Measurements from ENCODE around the gene GRIK3. TPM values are rescaled to one million over a fixed set of nuclear protein-coding genes. Genes with fewer than 3 reads are reported as not detected.

GRIK3 gene
- total and polyA plus RNA-seq, 3 experiments from 2014 or later, result not detected

GRCh38 chr1:36884029-36884701 lies 150.2 kb downstream of the GRIK3 start:
- H3K27me3 ChIP-seq (ENCODE audit: insufficient read depth, low read length, poor library complexity, severe bottlenecking), result no peaks in the 10 kb centered on the region
- DNase-seq, result no peak
- H3K9me3 Mint-ChIP-seq, result peaks cover 0 to 2% (median 0%) of the 10 kb centered on the region in 5 donors
- H3K27ac Mint-ChIP-seq, result no peak overlapping the region
- no peak overlapping the region for H3K4me3 ChIP-seq (ENCODE audit: low read length)
- ChIA-PET CTCF (no interaction called here), POLR2A (no interaction called here)
- H3K27ac ChIP-seq (ENCODE audit: low read depth, low read length), result no peak overlapping the region
- no peaks in the 10 kb centered on the region for H3K4me1 Mint-ChIP-seq
- H3K4me3 Mint-ChIP-seq, result no peak overlapping the region
- H3K27me3 Mint-ChIP-seq, result peaks cover 17 to 28% of the 10 kb centered on the region in 2 donors
- no peaks in the 10 kb centered on the region for H3K36me3 ChIP-seq (ENCODE audit: insufficient read depth, low read length)
- H3K4me1 ChIP-seq (ENCODE audit: insufficient read depth, low read length), result no peaks in the 10 kb centered on the region
- no peaks in the 10 kb centered on the region for H3K9me3 ChIP-seq (ENCODE audit: low read length)
- H3K36me3 Mint-ChIP-seq, result no peaks in the 10 kb centered on the region

GRCh38 chr1:36883315-36883949 lies 150.9 kb downstream of the GRIK3 start:
- no peak overlapping the region for H3K4me3 Mint-ChIP-seq
- no peaks in the 10 kb centered on the region for H3K4me1 ChIP-seq (ENCODE audit: insufficient read depth, low read length)
- no peaks in the 10 kb centered on the region for H3K9me3 Mint-ChIP-seq
- CTCF ChIA-PET, result no interaction called here
- H3K4me3 ChIP-seq (ENCODE audit: low read length), result no peak overlapping the region
- peaks cover 18 to 26% of the 10 kb centered on the region in 2 donors for H3K27me3 Mint-ChIP-seq
- H3K9me3 ChIP-seq (ENCODE audit: low read length), result no peaks in the 10 kb centered on the region
- no peak overlapping the region for H3K27ac Mint-ChIP-seq
- no peaks in the 10 kb centered on the region for H3K4me1 Mint-ChIP-seq
- H3K36me3 ChIP-seq (ENCODE audit: insufficient read depth, low read length), result no peaks in the 10 kb centered on the region
- H3K36me3 Mint-ChIP-seq, result no peaks in the 10 kb centered on the region
- no peak for DNase-seq
- POLR2A ChIA-PET, result no interaction called here
- H3K27me3 ChIP-seq (ENCODE audit: insufficient read depth, low read length, poor library complexity, severe bottlenecking), result no peaks in the 10 kb centered on the region
- H3K27ac ChIP-seq (ENCODE audit: low read depth, low read length), result no peak overlapping the region

GRCh38 chr1:36882536-36883285 lies 151.6 kb downstream of the GRIK3 start:
- Histone ChIP-seq H3K36me3 (ENCODE audit: insufficient read depth, low read length) (no peaks in the 10 kb centered on the region), H3K4me1 (ENCODE audit: insufficient read depth, low read length) (no peaks in the 10 kb centered on the region), H3K27ac (ENCODE audit: low read depth, low read length) (no peak overlapping the region), H3K9me3 (ENCODE audit: low read length) (no peaks in the 10 kb centered on the region), H3K4me3 (ENCODE audit: low read length) (no peak overlapping the region), H3K27me3 (ENCODE audit: insufficient read depth, low read length, poor library complexity, severe bottlenecking) (no peaks in the 10 kb centered on the region)
- H3K9me3 Mint-ChIP-seq, result no peaks in the 10 kb centered on the region
- peaks cover 18 to 25% of the 10 kb centered on the region in 2 donors for H3K27me3 Mint-ChIP-seq
- no peak overlapping the region for H3K27ac Mint-ChIP-seq
- H3K4me1 Mint-ChIP-seq, result no peaks in the 10 kb centered on the region
- POLR2A ChIA-PET, result no interaction called here
- H3K4me3 Mint-ChIP-seq, result no peak overlapping the region
- CTCF ChIA-PET, result no interaction called here
- H3K36me3 Mint-ChIP-seq, result no peaks in the 10 kb centered on the region
- DNase-seq, result no peak

- Mint-ChIP-seq H3K27me3 (peaks cover 18 to 33% of the 10 kb centered on the region in 2 donors), H3K4me1 (no peaks in the 10 kb centered on the region), H3K27ac (peak overlapping the region in 1 of 8 donors; percentile 55), H3K36me3 (no peaks in the 10 kb centered on the region), H3K9me3 (no peaks in the 10 kb centered on the region), H3K4me3 (no peak overlapping the region)
- no peak for DNase-seq
- ChIA-PET POLR2A (no interaction called here), CTCF (no interaction called here)
- Histone ChIP-seq H3K36me3 (ENCODE audit: insufficient read depth, low read length) (no peaks in the 10 kb centered on the region), H3K4me1 (ENCODE audit: insufficient read depth, low read length) (no peaks in the 10 kb centered on the region), H3K27ac (ENCODE audit: low read depth, low read length) (no peak overlapping the region), H3K27me3 (ENCODE audit: insufficient read depth, low read length, poor library complexity, severe bottlenecking) (no peaks in the 10 kb centered on the region), H3K4me3 (ENCODE audit: low read length) (no peak overlapping the region), H3K9me3 (ENCODE audit: low read length) (no peaks in the 10 kb centered on the region)
Measured at GRCh38 chr1:36881541-36881940, 152.8 kb downstream of the GRIK3 start.

- H3K27me3 Mint-ChIP-seq, result peaks cover 16 to 29% of the 10 kb centered on the region in 2 donors
- Histone ChIP-seq H3K9me3 (ENCODE audit: low read length) (no peaks in the 10 kb centered on the region), H3K4me3 (ENCODE audit: low read length) (no peak overlapping the region), H3K27ac (ENCODE audit: low read depth, low read length) (no peak overlapping the region), H3K4me1 (ENCODE audit: insufficient read depth, low read length) (no peaks in the 10 kb centered on the region), H3K36me3 (ENCODE audit: insufficient read depth, low read length) (no peaks in the 10 kb centered on the region), H3K27me3 (ENCODE audit: insufficient read depth, low read length, poor library complexity, severe bottlenecking) (no peaks in the 10 kb centered on the region)
- no peak for DNase-seq
- H3K4me1 Mint-ChIP-seq, result no peaks in the 10 kb centered on the region
- H3K4me3 Mint-ChIP-seq, result no peak overlapping the region
- ChIA-PET POLR2A (no interaction called here), CTCF (no interaction called here)
- no peaks in the 10 kb centered on the region for H3K9me3 Mint-ChIP-seq
- no peaks in the 10 kb centered on the region for H3K36me3 Mint-ChIP-seq
- H3K27ac Mint-ChIP-seq, result no peak overlapping the region
Measured at GRCh38 chr1:36881068-36881405, 153.3 kb downstream of the GRIK3 start.

GRCh38 chr1:36880155-36881067 lies 153.9 kb downstream of the GRIK3 start:
- Mint-ChIP-seq H3K27me3 (peaks cover 14 to 28% of the 10 kb centered on the region in 2 donors), H3K4me3 (no peak overlapping the region), H3K4me1 (no peaks in the 10 kb centered on the region), H3K36me3 (no peaks in the 10 kb centered on the region), H3K27ac (peak overlapping the region in 1 of 8 donors; percentile 35), H3K9me3 (no peaks in the 10 kb centered on the region)
- Histone ChIP-seq H3K27me3 (ENCODE audit: insufficient read depth, low read length, poor library complexity, severe bottlenecking) (no peaks in the 10 kb centered on the region), H3K36me3 (ENCODE audit: insufficient read depth, low read length) (no peaks in the 10 kb centered on the region), H3K9me3 (ENCODE audit: low read length) (no peaks in the 10 kb centered on the region), H3K4me1 (ENCODE audit: insufficient read depth, low read length) (no peaks in the 10 kb centered on the region), H3K4me3 (ENCODE audit: low read length) (no peak overlapping the region), H3K27ac (ENCODE audit: low read depth, low read length) (no peak overlapping the region)
- ChIA-PET POLR2A (no interaction called here), CTCF (no interaction called here)
- no peak for DNase-seq

GRCh38 chr1:36879613-36880012 lies 154.7 kb downstream of the GRIK3 start:
- H3K9me3 Mint-ChIP-seq, result no peaks in the 10 kb centered on the region
- no peaks in the 10 kb centered on the region for H3K36me3 Mint-ChIP-seq
- Histone ChIP-seq H3K4me3 (ENCODE audit: low read length) (no peak overlapping the region), H3K36me3 (ENCODE audit: insufficient read depth, low read length) (no peaks in the 10 kb centered on the region), H3K27me3 (ENCODE audit: insufficient read depth, low read length, poor library complexity, severe bottlenecking) (no peaks in the 10 kb centered on the region), H3K9me3 (ENCODE audit: low read length) (no peaks in the 10 kb centered on the region), H3K27ac (ENCODE audit: low read depth, low read length) (no peak overlapping the region), H3K4me1 (ENCODE audit: insufficient read depth, low read length) (no peaks in the 10 kb centered on the region)
- no peak overlapping the region for H3K27ac Mint-ChIP-seq
- CTCF ChIA-PET, result no interaction called here
- POLR2A ChIA-PET, result no interaction called here
- no peak overlapping the region for H3K4me3 Mint-ChIP-seq
- DNase-seq, result no peak
- peaks cover 14 to 32% of the 10 kb centered on the region in 2 donors for H3K27me3 Mint-ChIP-seq
- no peaks in the 10 kb centered on the region for H3K4me1 Mint-ChIP-seq

- ChIA-PET POLR2A (no interaction called here), CTCF (no interaction called here)
- H3K9me3 ChIP-seq (ENCODE audit: low read length), result no peaks in the 10 kb centered on the region
- H3K4me3 ChIP-seq (ENCODE audit: low read length), result no peak overlapping the region
- H3K4me3 Mint-ChIP-seq, result no peak overlapping the region
- peaks cover 11 to 38% of the 10 kb centered on the region in 2 donors for H3K27me3 Mint-ChIP-seq
- DNase-seq, result no peak
- no peaks in the 10 kb centered on the region for H3K4me1 ChIP-seq (ENCODE audit: insufficient read depth, low read length)
- H3K36me3 Mint-ChIP-seq, result no peaks in the 10 kb centered on the region
- no peaks in the 10 kb centered on the region for H3K36me3 ChIP-seq (ENCODE audit: insufficient read depth, low read length)
- no peak overlapping the region for H3K27ac ChIP-seq (ENCODE audit: low read depth, low read length)
- no peak overlapping the region for H3K27ac Mint-ChIP-seq
- no peaks in the 10 kb centered on the region for H3K4me1 Mint-ChIP-seq
- H3K9me3 Mint-ChIP-seq, result no peaks in the 10 kb centered on the region
- no peaks in the 10 kb centered on the region for H3K27me3 ChIP-seq (ENCODE audit: insufficient read depth, low read length, poor library complexity, severe bottlenecking)
Measured at GRCh38 chr1:36876990-36877389, 157.3 kb downstream of the GRIK3 start.
